ENCODE data around the gene RAPGEF3. TPM values are rescaled to one million over a fixed set of nuclear protein-coding genes. Genes with fewer than 3 reads are reported as not detected.

RAPGEF3 gene
- total RNA-seq, 1 experiment from 2014 or later, result 5.7 TPM

DNA sequence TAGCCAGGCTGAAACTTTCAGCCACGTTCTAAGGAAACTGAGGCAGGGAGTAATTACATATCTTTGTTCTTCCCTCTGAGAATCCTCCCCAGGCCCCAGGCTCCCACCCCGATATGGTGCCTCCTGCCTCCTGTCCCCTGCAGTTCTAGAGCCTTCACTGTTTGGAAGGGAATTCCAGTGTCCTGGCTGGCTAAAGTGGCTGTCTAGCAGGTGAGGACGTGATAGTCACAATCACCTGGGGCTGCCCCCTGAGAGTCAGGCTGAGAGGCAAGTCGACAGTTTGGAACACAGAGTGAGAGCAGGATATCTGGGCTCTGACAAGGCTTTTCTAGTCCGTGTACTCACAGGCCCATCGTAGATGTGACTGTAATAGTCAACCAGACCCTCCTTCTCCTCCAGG is 46.5 kb downstream of the RAPGEF3 start:
- Histone ChIP-seq H3K9me3 (ENCODE audit: insufficient read depth, low read depth) (no peaks in the 10 kb centered on the region), H3K79me2 (ENCODE audit: low read depth) (0 out of 2 replicates have a peak, but pooled peaks cover 8% of the 10 kb centered on the region), H3K4me2 (no peak overlapping the region), H4K20me1 (ENCODE audit: insufficient read depth) (no peaks in the 10 kb centered on the region), H3F3A (ENCODE audit: insufficient read depth, low read depth) (no peaks in the 10 kb centered on the region), H3K36me3 (ENCODE audit: low read depth) (no peaks in the 10 kb centered on the region), H2AFZ (no peak overlapping the region), H3K9me2 (ENCODE audit: insufficient read depth) (no peaks in the 10 kb centered on the region), H3K27me3 (ENCODE audit: insufficient read depth, low read depth) (no peaks in the 10 kb centered on the region), H3K4me3 (no peak overlapping the region), H3K27ac (no peak overlapping the region), H3K4me1 (replicated peaks; ENCODE audit: insufficient read depth) (peaks cover 5% of the 10 kb centered on the region)
- CTCF ChIA-PET, result interaction anchor here (1.1 kb wide), 1 partner anchor 30 kb away, joined by 4 read pairs; no protein-coding TSS in a partner anchor
- no peak for TF ChIP-seq EZH2 (IDR thresholded peaks at IDR 0.05; ENCODE audit: low read depth)
- TF ChIP-seq, protein P1, sequence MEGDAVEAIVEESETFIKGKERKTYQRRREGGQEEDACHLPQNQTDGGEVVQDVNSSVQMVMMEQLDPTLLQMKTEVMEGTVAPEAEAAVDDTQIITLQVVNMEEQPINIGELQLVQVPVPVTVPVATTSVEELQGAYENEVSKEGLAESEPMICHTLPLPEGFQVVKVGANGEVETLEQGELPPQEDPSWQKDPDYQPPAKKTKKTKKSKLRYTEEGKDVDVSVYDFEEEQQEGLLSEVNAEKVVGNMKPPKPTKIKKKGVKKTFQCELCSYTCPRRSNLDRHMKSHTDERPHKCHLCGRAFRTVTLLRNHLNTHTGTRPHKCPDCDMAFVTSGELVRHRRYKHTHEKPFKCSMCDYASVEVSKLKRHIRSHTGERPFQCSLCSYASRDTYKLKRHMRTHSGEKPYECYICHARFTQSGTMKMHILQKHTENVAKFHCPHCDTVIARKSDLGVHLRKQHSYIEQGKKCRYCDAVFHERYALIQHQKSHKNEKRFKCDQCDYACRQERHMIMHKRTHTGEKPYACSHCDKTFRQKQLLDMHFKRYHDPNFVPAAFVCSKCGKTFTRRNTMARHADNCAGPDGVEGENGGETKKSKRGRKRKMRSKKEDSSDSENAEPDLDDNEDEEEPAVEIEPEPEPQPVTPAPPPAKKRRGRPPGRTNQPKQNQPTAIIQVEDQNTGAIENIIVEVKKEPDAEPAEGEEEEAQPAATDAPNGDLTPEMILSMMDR (conservative IDR thresholded peaks at IDR 0.05), result no peak
- POLR2A ChIA-PET (ENCODE audit: unreplicated experiment), result no interaction called here
- intact Hi-C loops (cut with micrococcal nuclease; ENCODE audit: unreplicated experiment), result no loop called here
- DNase-seq, result no peak
- BruUV-seq (replicated peaks), result no TSS peak

DNA sequence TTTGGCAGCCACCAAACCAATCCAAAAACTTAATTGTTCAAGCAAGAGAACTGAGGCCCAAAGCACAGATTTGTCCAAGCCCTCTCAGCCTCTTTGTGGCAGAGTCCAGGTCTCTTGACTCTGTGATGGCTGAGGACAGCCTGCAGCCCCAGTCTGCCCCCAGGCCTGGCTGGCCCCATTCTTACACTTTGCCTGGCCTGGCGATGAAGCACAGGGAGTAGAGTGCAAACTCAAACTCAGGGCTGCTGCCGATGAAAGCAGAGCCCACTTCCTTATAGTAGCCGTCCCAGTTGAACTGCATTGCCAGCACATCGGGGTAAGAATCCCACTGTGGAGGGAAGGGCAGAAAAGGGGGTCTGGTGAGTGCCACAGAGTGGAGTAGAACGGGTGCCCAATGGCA is 47.2 kb downstream of the RAPGEF3 start:
- POLR2A ChIA-PET (ENCODE audit: unreplicated experiment), result no interaction called here
- no peak overlapping the region for H3K4me2 ChIP-seq
- no peak overlapping the region for H2AFZ ChIP-seq
- CTCF ChIA-PET, result no interaction called here
- 0 out of 2 replicates have a peak, but pooled peaks cover 14% of the 10 kb centered on the region for H3K79me2 ChIP-seq (ENCODE audit: low read depth)
- no TSS peak for BruUV-seq (replicated peaks)
- no peaks in the 10 kb centered on the region for H4K20me1 ChIP-seq (ENCODE audit: insufficient read depth)
- H3K4me3 ChIP-seq, result no peak overlapping the region
- no peak overlapping the region for H3K27ac ChIP-seq
- no peaks in the 10 kb centered on the region for H3K9me3 ChIP-seq (ENCODE audit: insufficient read depth, low read depth)
- no peaks in the 10 kb centered on the region for H3K27me3 ChIP-seq (ENCODE audit: insufficient read depth, low read depth)
- no peaks in the 10 kb centered on the region for H3K9me2 ChIP-seq (ENCODE audit: insufficient read depth)
- TF ChIP-seq, protein P1 (conservative IDR thresholded peaks at IDR 0.05), result no peak
- H3K4me1 ChIP-seq (replicated peaks; ENCODE audit: insufficient read depth), result peaks cover 12% of the 10 kb centered on the region
- H3K36me3 ChIP-seq (ENCODE audit: low read depth), result no peaks in the 10 kb centered on the region
- intact Hi-C loops (cut with micrococcal nuclease; ENCODE audit: unreplicated experiment), result no loop called here
- 0 out of 2 replicates have a peak, but pooled peaks cover under 1% of the 10 kb centered on the region for H3F3A ChIP-seq (ENCODE audit: insufficient read depth, low read depth)
- no peak for DNase-seq

DNA sequence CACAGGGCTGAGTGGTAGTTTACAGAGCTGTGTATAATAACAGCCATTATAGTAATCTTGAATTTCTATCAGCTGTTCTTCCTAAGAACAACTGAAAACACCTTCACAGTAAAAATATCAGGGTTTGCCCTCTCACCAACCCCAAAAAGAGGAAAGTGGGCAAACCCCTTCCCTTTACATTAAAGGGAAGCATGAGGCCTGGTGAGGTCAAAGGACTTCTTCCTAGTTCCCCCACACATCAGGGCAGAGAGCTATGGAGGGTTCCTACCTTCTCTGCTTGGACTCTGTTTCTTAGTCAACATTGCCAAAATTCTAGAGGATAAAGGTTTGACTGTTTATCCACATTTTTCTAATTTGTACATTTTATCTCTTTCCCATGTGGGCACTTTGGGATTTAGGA is 48.4 kb downstream of the RAPGEF3 start:
- Histone ChIP-seq H3K27me3 (ENCODE audit: insufficient read depth, low read depth) (no peaks in the 10 kb centered on the region), H3K9me3 (ENCODE audit: insufficient read depth, low read depth) (no peaks in the 10 kb centered on the region), H3K4me3 (no peak overlapping the region), H2AFZ (no peak overlapping the region), H3K9me2 (ENCODE audit: insufficient read depth) (no peaks in the 10 kb centered on the region), H3K4me1 (replicated peaks; ENCODE audit: insufficient read depth) (peaks cover 12% of the 10 kb centered on the region), H3K4me2 (no peak overlapping the region), H4K20me1 (ENCODE audit: insufficient read depth) (no peaks in the 10 kb centered on the region), H3K79me2 (ENCODE audit: low read depth) (peaks cover 21% of the 10 kb centered on the region), H3K36me3 (ENCODE audit: low read depth) (no peaks in the 10 kb centered on the region), H3F3A (ENCODE audit: insufficient read depth, low read depth) (0 out of 2 replicates have a peak, but pooled peaks cover 4% of the 10 kb centered on the region), H3K27ac (no peak overlapping the region)
- no TSS peak for BruUV-seq (replicated peaks)
- POLR2A ChIA-PET (ENCODE audit: unreplicated experiment), result interaction anchor here (0.6 kb wide), 1 partner anchor 70 kb away, joined by 24 read pairs; no protein-coding TSS in a partner anchor
- no peak for DNase-seq
- intact Hi-C loops (cut with micrococcal nuclease; ENCODE audit: unreplicated experiment), result no loop called here
- CTCF ChIA-PET, result no interaction called here
- no peak for TF ChIP-seq EZH2 (IDR thresholded peaks at IDR 0.05; ENCODE audit: low read depth)
- TF ChIP-seq, protein P1 (conservative IDR thresholded peaks at IDR 0.05), result no peak

Data from PC-9 (cell line).